Loucy (cell line): ENCODE results near the gene TMEM121.
"Not testable (repeated sequence)": the region's sequence is repeated elsewhere in the genome, so short reads cannot be mapped to it uniquely, and the experiment has no call there.

ENCODE experiments used
- H2AFZ ChIP-seq: fragments of 200-600 bp; sonication (generic); 2 replicates; pipeline ENCODE4 v1.6.0; 2016; ENCODE audit warnings: antibody characterized with exemption, mild to moderate bottlenecking, low read length, moderate library complexity
- H3F3A ChIP-seq: fragments of 200-600 bp; 2 replicates; pipeline ENCODE4 v1.6.0; 2016; ENCODE audit warnings: antibody characterized with exemption, low read depth, mild to moderate bottlenecking
- H3K27me3 ChIP-seq: fragments of 200-600 bp; sonication (generic); 2 replicates; pipeline ENCODE4 v1.6.1; 2014; ENCODE audit warnings: low read length, mild to moderate bottlenecking; ENCODE audit not compliant: insufficient read depth, poor library complexity, severe bottlenecking
- H3K36me3 ChIP-seq: fragments of 200-600 bp; sonication (generic); 2 replicates; pipeline ENCODE4 v1.6.1; 2016; ENCODE audit warnings: low read length; ENCODE audit not compliant: insufficient read depth
- H3K4me1 ChIP-seq: fragments of 200-600 bp; sonication (generic); 2 replicates; pipeline ENCODE4 v1.5.1; 2014; ENCODE audit warnings: low read length, mild to moderate bottlenecking; ENCODE audit not compliant: insufficient read depth, poor library complexity, severe bottlenecking
- H3K4me2 ChIP-seq: fragments of 200-600 bp; sonication (generic); 2 replicates; pipeline ENCODE4 v1.6.0; 2014; ENCODE audit warnings: antibody characterized with exemption, low read length, low read depth, mild to moderate bottlenecking; ENCODE audit not compliant: poor library complexity, severe bottlenecking
- H3K4me3 ChIP-seq: fragments of 200-600 bp; sonication (generic); 2 replicates; pipeline ENCODE4 v1.5.1; 2014; ENCODE audit warnings: low read length, mild to moderate bottlenecking, mixed read lengths; ENCODE audit not compliant: poor library complexity, severe bottlenecking
- H3K79me2 ChIP-seq: fragments of 200-600 bp; sonication (generic); 2 replicates; pipeline ENCODE4 v1.6.1; 2014; ENCODE audit warnings: low read length; ENCODE audit not compliant: insufficient read depth
- H3K9ac ChIP-seq: fragments of 200-600 bp; sonication (generic); 2 replicates; pipeline ENCODE4 v1.6.0; 2014; ENCODE audit warnings: mild to moderate bottlenecking, low read depth, low read length, moderate library complexity; ENCODE audit not compliant: poor library complexity, severe bottlenecking
- H3K9me2 ChIP-seq: fragments of 200-600 bp; sonication (generic); replicated peaks from 2 replicates; pipeline ENCODE4 v1.6.1; 2016; ENCODE audit warnings: low read depth, low read length, mixed read lengths
- H3K9me3 ChIP-seq: fragments of 200-600 bp; sonication (generic); 2 replicates; pipeline ENCODE4 v1.6.1; 2014; ENCODE audit warnings: mild to moderate bottlenecking, antibody characterized with exemption, low read length, low read depth; ENCODE audit not compliant: insufficient read depth
- H4K20me1 ChIP-seq: fragments of 200-600 bp; sonication (generic); 2 replicates; pipeline ENCODE4 v1.6.0; 2014; ENCODE audit warnings: antibody characterized with exemption, low read length, mild to moderate bottlenecking; ENCODE audit not compliant: insufficient read depth, poor library complexity, severe bottlenecking
- EZH2phosphoT487 ChIP-seq: fragments of 200-600 bp; IDR thresholded peaks from 2 replicates; pipeline ENCODE4 v1.6.1; 2018; ENCODE audit warnings: antibody characterized with exemption, mild to moderate bottlenecking, moderate library complexity, borderline replicate concordance
- TF ChIP-seq, protein P1 (sequence below): fragments of 200-600 bp; sonication (generic); conservative IDR thresholded peaks from 2 replicates; pipeline ENCODE4 v1.5.1; 2014; ENCODE audit warnings: mild to moderate bottlenecking, antibody characterized with exemption, low read length

TMEM121 gene

DNA sequence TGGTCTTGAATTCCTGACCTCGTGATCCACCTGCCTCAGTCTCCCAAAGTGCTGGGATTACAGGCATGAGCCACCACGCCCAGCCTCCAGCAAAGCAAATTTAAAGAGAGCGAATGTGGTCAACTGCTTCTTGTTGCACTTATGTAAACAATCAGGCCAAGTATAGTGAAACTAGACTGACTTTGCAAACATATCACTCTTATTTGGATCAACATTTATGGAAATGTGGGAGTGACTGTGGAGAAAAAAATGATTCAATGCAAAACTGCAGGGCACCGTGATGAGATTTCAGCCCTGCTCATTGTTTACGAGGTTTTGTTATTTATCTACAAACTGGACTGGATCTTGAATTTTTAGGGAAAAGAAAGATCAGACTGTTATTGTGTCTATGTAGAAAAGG is 28.1 kb downstream of the TMEM121 start:
- H3K79me2 ChIP-seq: no peaks in the 10 kb centered on the region
- H3F3A ChIP-seq: no peaks in the 10 kb centered on the region
- H2AFZ ChIP-seq: no peak overlapping the region
- TF ChIP-seq, protein P1, sequence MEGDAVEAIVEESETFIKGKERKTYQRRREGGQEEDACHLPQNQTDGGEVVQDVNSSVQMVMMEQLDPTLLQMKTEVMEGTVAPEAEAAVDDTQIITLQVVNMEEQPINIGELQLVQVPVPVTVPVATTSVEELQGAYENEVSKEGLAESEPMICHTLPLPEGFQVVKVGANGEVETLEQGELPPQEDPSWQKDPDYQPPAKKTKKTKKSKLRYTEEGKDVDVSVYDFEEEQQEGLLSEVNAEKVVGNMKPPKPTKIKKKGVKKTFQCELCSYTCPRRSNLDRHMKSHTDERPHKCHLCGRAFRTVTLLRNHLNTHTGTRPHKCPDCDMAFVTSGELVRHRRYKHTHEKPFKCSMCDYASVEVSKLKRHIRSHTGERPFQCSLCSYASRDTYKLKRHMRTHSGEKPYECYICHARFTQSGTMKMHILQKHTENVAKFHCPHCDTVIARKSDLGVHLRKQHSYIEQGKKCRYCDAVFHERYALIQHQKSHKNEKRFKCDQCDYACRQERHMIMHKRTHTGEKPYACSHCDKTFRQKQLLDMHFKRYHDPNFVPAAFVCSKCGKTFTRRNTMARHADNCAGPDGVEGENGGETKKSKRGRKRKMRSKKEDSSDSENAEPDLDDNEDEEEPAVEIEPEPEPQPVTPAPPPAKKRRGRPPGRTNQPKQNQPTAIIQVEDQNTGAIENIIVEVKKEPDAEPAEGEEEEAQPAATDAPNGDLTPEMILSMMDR: no peak
- no peak for TF ChIP-seq EZH2phosphoT487
- H3K9ac ChIP-seq: no peak overlapping the region
- H3K4me1 ChIP-seq: no peaks in the 10 kb centered on the region
- H3K4me2 ChIP-seq: no peak overlapping the region
- no peaks in the 10 kb centered on the region for H4K20me1 ChIP-seq
- H3K9me3 ChIP-seq: no peaks in the 10 kb centered on the region
- no peaks in the 10 kb centered on the region for H3K27me3 ChIP-seq
- H3K4me3 ChIP-seq: no peak overlapping the region
- no peaks in the 10 kb centered on the region for H3K9me2 ChIP-seq
- no peaks in the 10 kb centered on the region for H3K36me3 ChIP-seq

DNA sequence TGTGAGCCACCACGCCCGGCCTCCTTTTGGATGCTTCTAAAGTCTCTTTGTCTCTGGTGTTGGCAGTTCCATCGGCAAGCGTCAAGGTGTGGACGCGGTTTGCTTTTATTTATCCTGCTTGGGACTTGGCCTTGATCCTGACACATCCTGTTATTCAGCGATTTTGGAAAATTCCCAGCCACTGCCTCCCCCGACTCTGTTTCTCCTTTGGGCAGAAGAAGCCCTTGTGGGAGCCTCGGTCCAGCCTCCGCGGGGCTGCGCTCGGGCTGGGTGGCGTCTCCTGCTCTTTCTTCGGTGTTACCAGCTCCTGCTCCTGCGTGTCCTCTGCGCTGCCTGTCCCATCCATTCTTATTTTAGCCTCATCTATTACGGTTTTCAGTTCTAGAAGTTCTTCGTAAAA is 31.3 kb downstream of the TMEM121 start:
- H3K4me3 ChIP-seq, H3K4me2 ChIP-seq, H2AFZ ChIP-seq, H3K9me2 ChIP-seq, H3K4me1 ChIP-seq, H4K20me1 ChIP-seq, H3K9me3 ChIP-seq, H3K9ac ChIP-seq, H3K36me3 ChIP-seq, H3F3A ChIP-seq, H3K79me2 ChIP-seq, H3K27me3 ChIP-seq: not testable (repeated sequence)

DNA sequence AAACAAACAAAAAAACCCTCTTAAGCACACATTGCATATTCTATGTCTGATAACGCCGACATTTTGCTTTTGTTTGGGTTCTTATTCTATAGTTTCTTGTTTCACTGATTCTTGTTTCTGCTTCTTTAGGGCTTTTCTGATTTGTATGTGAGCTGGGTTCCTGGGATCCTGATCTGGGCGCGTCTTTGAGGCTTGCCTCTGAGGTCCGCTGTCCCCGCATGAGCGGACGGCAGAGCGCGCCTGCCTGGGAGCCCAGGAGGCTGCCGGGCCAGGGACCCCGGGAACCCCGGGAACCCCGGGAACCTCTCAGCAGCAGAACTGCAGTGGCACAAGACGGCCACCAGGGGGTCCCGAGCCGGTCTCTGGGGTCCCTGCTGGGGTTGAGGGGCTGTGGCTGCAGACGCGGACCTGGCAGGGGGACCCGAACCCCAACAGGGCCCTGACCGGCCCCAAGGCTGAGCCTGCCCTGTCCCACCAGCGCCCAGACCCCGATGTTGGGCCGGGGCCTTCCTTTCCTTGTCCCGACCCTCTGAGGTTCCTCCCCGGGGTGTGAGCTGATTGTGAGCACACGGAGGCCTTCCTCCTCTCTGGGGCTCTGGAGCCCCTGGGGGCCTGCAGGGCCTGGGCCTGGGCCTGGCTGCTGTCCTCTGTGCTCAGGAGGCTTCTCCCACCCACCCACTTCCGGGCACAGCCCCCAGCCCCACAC is 32.2 kb downstream of the TMEM121 start:
- H4K20me1 ChIP-seq, H3K4me2 ChIP-seq, H3F3A ChIP-seq, H3K79me2 ChIP-seq, H3K9me2 ChIP-seq, H3K27me3 ChIP-seq, H3K9ac ChIP-seq, H3K4me3 ChIP-seq, H3K36me3 ChIP-seq, H3K9me3 ChIP-seq, H3K4me1 ChIP-seq, H2AFZ ChIP-seq: not testable (repeated sequence)

DNA sequence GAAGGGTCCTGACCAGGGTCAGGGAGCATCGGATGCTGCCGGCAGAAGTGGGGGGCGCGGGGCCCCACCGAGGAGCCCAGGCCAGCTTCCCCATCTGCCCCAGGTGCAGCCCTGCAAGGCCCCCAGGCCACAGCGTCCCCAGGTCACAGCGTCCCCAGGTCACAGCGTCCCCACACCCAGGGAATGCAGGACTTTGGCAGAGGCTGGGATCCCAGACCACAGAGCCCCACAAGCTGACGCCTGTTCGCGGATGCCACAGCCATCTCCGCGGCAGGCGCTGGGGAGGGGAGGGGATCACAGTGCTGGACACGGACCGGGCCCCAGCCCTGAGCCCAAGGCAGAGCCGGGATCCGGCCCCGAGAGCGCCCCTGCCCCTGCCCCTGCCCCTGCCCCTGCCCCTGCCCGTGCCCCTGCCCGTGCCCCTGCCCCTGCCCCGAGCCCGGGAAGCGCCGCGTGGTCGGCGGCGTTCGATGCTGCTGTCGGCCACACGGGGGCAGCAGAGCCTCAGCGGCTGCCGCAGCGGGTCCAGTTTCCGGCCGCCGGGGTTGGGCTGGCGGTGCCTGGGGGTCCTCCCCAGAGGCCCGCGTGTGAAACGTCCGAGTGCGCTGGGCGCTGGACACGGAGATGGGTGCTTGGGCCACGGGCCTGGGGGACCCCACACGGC is 33.1 kb downstream of the TMEM121 start:
- H3K9me2 ChIP-seq, H3K36me3 ChIP-seq, H3K79me2 ChIP-seq, H3K9ac ChIP-seq, H4K20me1 ChIP-seq, H3K4me1 ChIP-seq, H3K4me3 ChIP-seq, H3K27me3 ChIP-seq, H2AFZ ChIP-seq, H3K4me2 ChIP-seq, H3K9me3 ChIP-seq, H3F3A ChIP-seq: not testable (repeated sequence)

DNA sequence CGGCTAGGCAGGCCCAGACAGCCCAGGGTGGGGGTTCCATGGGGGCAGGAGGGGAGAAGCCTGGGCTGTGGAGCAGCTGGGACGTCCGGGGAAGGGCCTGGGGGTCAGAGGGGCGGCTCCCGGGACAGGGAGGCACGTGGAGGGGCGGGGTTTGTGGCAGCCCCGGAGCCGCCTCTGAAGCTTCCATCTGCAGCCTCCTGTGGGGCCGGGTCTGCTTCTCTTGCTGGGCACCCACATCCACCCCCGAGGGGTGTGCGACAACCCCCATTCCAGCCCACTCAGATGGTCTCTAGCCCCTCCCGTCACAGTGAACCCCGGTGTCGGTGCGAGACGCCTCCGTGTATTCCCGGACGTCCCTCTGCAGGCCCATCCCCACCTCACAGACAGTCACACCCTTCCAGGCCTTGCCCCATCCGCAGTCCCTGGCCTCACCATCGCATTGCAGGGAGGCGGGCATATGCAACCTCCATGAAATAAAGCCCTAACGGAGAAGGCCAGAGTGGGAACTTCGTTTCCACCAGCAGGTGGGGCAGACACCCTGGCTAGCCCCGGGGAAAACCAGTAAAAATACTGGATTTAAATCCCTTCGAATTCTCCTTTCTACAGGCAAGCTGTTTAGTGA is 33.8 kb downstream of the TMEM121 start:
- not testable (repeated sequence) for H3F3A ChIP-seq, H3K9ac ChIP-seq, H2AFZ ChIP-seq, H3K4me1 ChIP-seq, H3K27me3 ChIP-seq, H3K79me2 ChIP-seq, H3K9me2 ChIP-seq, H3K4me3 ChIP-seq, H3K9me3 ChIP-seq, H4K20me1 ChIP-seq, H3K4me2 ChIP-seq, H3K36me3 ChIP-seq

DNA sequence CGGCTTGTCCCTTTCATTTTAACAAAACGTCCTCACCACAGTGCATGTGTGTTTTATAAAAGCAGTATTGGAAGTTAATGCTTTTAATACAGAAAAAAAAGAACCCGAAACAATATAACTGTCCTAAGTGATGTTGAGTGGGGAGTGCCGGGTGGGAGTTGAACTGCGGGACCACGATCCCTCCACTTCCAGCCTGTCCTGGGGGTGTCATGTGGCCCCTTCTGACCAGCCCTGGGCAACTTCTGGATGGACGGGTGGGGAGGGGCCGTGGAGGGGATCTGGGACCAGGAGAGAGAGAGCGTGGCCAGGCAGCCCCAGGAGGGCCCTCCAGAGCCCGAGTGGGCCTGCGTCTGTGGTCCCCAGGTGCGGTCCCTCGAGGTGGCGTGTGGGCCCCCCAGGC is 35.0 kb downstream of the TMEM121 start:
- not testable (repeated sequence) for H3K4me3 ChIP-seq, H2AFZ ChIP-seq, H3K4me1 ChIP-seq, H3K9me3 ChIP-seq, H3K79me2 ChIP-seq, H3K9me2 ChIP-seq, H3K27me3 ChIP-seq, H3F3A ChIP-seq, H4K20me1 ChIP-seq, H3K36me3 ChIP-seq, H3K4me2 ChIP-seq, H3K9ac ChIP-seq
